KMS-11 (cell line): ENCODE measurements around the gene FHAD1.

Experiments
- H2AFZ ChIP-seq: fragments of 200-600 bp; sonication (generic); 2 replicates; pipeline ENCODE4 v1.6.1; 2016; ENCODE audit warnings: antibody characterized with exemption, mixed run types, low read depth
- H3K27ac ChIP-seq: fragments of 200-600 bp; sonication (generic); 2 replicates; pipeline ENCODE4 v1.6.1; 2016; ENCODE audit warnings: mild to moderate bottlenecking, mixed run types
- H3K27me3 ChIP-seq: fragments of 200-600 bp; sonication (generic); 2 replicates; pipeline ENCODE4 v1.6.1; 2017; ENCODE audit warnings: mild to moderate bottlenecking, low read depth, mixed run types, moderate library complexity; ENCODE audit not compliant: insufficient read depth
- H3K36me3 ChIP-seq: fragments of 200-600 bp; sonication (generic); 2 replicates; pipeline ENCODE4 v1.6.1; 2017; ENCODE audit warnings: mild to moderate bottlenecking, mixed run types; ENCODE audit not compliant: insufficient read depth
- H3K4me1 ChIP-seq: fragments of 200-600 bp; sonication (generic); 2 replicates; pipeline ENCODE4 v1.6.1; 2016; ENCODE audit warnings: mild to moderate bottlenecking, low read depth, mixed run types; ENCODE audit not compliant: poor library complexity, severe bottlenecking
- H3K4me2 ChIP-seq: fragments of 200-600 bp; sonication (generic); 2 replicates; pipeline ENCODE4 v1.7.0; 2016; ENCODE audit warnings: mild to moderate bottlenecking, mixed run types
- H3K4me3 ChIP-seq: fragments of 200-600 bp; sonication (generic); IDR thresholded peaks from 2 replicates; pipeline ENCODE4 v1.6.1; 2017; ENCODE audit warnings: low read depth, low read length, mixed read lengths; ENCODE audit not compliant: insufficient read depth
- H3K79me2 ChIP-seq: fragments of 200-600 bp; sonication (generic); 2 replicates; pipeline ENCODE4 v1.6.1; 2016; ENCODE audit warnings: low read depth, mixed run types; ENCODE audit not compliant: insufficient read depth
- H3K9ac ChIP-seq: fragments of 200-600 bp; sonication (generic); 2 replicates; pipeline ENCODE4 v1.6.1; 2016; ENCODE audit warnings: mild to moderate bottlenecking, mixed run types
- H4K20me1 ChIP-seq: fragments of 200-600 bp; sonication (generic); 2 replicates; pipeline ENCODE4 v1.6.1; 2016; ENCODE audit warnings: mild to moderate bottlenecking, mixed run types; ENCODE audit not compliant: insufficient read depth
- TF ChIP-seq, protein P1 (sequence below): fragments of 200-600 bp; sonication (generic); conservative IDR thresholded peaks from 2 replicates; pipeline ENCODE4 v1.6.1; 2017; ENCODE audit warnings: low read depth, mild to moderate bottlenecking, antibody characterized with exemption, low read length, moderate library complexity, mixed read lengths

The FHAD1 gene

DNA sequence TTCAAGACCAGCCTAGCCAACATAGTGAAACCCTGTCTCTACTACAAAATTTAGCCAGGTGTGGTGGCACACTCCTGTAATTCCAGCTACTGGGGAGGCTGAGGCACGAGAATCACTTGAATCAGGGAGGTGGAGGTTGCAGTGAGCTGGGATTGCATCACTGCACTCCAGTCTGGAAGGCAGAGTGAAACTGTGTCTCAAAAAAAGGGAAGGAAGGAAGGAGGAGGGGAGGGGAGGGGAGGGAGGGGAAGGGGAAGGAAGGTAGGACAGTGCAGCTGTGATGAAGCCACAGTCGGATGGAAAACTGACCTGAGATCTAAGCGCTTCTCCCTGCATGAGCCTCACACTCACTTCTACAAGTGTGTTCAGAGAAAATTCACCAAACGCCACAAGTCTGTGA, 22.0 kb upstream of the FHAD1 start:
- no peak overlapping the region for H3K4me3 ChIP-seq
- no peak overlapping the region for H3K4me2 ChIP-seq
- H3K36me3 ChIP-seq: no peaks in the 10 kb centered on the region
- no peak overlapping the region for H2AFZ ChIP-seq
- TF ChIP-seq, protein P1, sequence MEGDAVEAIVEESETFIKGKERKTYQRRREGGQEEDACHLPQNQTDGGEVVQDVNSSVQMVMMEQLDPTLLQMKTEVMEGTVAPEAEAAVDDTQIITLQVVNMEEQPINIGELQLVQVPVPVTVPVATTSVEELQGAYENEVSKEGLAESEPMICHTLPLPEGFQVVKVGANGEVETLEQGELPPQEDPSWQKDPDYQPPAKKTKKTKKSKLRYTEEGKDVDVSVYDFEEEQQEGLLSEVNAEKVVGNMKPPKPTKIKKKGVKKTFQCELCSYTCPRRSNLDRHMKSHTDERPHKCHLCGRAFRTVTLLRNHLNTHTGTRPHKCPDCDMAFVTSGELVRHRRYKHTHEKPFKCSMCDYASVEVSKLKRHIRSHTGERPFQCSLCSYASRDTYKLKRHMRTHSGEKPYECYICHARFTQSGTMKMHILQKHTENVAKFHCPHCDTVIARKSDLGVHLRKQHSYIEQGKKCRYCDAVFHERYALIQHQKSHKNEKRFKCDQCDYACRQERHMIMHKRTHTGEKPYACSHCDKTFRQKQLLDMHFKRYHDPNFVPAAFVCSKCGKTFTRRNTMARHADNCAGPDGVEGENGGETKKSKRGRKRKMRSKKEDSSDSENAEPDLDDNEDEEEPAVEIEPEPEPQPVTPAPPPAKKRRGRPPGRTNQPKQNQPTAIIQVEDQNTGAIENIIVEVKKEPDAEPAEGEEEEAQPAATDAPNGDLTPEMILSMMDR: no peak
- H3K27ac ChIP-seq: no peak overlapping the region
- H3K9ac ChIP-seq: no peak overlapping the region
- H3K4me1 ChIP-seq: no peaks in the 10 kb centered on the region
- no peaks in the 10 kb centered on the region for H4K20me1 ChIP-seq
- no peaks in the 10 kb centered on the region for H3K79me2 ChIP-seq
- H3K27me3 ChIP-seq: no peaks in the 10 kb centered on the region

DNA sequence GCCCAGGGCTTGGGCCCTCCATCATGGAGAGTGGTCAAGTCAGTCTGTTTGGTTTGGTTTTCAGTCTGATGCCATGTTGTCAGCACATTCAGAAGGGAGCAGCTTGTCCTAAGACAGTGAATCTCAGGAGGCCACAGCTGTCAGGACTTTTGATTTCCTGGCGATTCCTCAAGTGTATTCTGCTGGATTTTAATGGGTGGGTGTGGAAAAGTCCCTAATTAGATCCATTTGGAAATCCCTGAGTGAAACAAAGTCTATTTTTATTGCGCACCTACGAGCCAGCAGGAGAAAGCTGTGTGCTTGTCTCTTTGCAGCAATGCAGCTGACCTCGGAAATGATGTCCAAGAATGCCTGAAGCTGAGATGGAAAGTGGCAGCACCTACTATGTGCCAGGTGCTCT, 21.6 kb upstream of the FHAD1 start:
- Histone ChIP-seq H3K4me3 (no peak overlapping the region), H3K4me1 (no peaks in the 10 kb centered on the region), H4K20me1 (no peaks in the 10 kb centered on the region), H3K79me2 (no peaks in the 10 kb centered on the region), H3K27me3 (no peaks in the 10 kb centered on the region), H3K9ac (no peak overlapping the region), H3K4me2 (no peak overlapping the region), H3K27ac (no peak overlapping the region), H2AFZ (no peak overlapping the region), H3K36me3 (no peaks in the 10 kb centered on the region)
- TF ChIP-seq, protein P1: no peak

- no peak overlapping the region for H3K4me3 ChIP-seq
- no peaks in the 10 kb centered on the region for H4K20me1 ChIP-seq
- no peak overlapping the region for H2AFZ ChIP-seq
- TF ChIP-seq, protein P1: no peak
- no peak overlapping the region for H3K9ac ChIP-seq
- H3K36me3 ChIP-seq: no peaks in the 10 kb centered on the region
- no peak overlapping the region for H3K4me2 ChIP-seq
- peaks cover 12% of the 10 kb centered on the region for H3K4me1 ChIP-seq
- H3K27ac ChIP-seq: no peak overlapping the region
- no peaks in the 10 kb centered on the region for H3K27me3 ChIP-seq
- no peaks in the 10 kb centered on the region for H3K79me2 ChIP-seq
These were observed 20.4 kb upstream of the FHAD1 start for GRCh38 chr1:15226388-15227255.

GRCh38 chr1:15229707-15230131, 17.3 kb upstream of the FHAD1 start:
- H3K9ac ChIP-seq: no peak overlapping the region

More at GRCh38 chr1:15229707-15230131, 17.3 kb upstream of the FHAD1 start:
- Histone ChIP-seq H3K4me2 (no peak overlapping the region), H3K27ac (no peak overlapping the region), H4K20me1 (no peaks in the 10 kb centered on the region), H3K36me3 (no peaks in the 10 kb centered on the region), H3K4me3 (no peak overlapping the region), H3K27me3 (no peaks in the 10 kb centered on the region), H3K79me2 (no peaks in the 10 kb centered on the region), H2AFZ (no peak overlapping the region), H3K4me1 (peaks cover 21% of the 10 kb centered on the region)
- TF ChIP-seq, protein P1: no peak
